ENCODE results near the gene COL1A1.

The COL1A1 gene

GRCh38 chr17:50199803-50200456 lies 1.5 kb downstream of the COL1A1 start:
- peak; percentile 75 to 79 for DNase-seq

GRCh38 chr17:50199211-50199802 lies 2.1 kb downstream of the COL1A1 start:
- no peak for DNase-seq

GRCh38 chr17:50198026-50198669 lies 3.3 kb downstream of the COL1A1 start:
- DNase-seq, result peak; percentile 68 to 72

- no peak for DNase-seq
Measured at GRCh38 chr17:50196826-50197225, 4.6 kb downstream of the COL1A1 start.

- no peak for DNase-seq
Measured at GRCh38 chr17:50196036-50196435, 5.4 kb downstream of the COL1A1 start.

GRCh38 chr17:50194934-50195865 lies 6.2 kb downstream of the COL1A1 start:
- DNase-seq, result no peak

- no peak for DNase-seq
Measured at GRCh38 chr17:50194140-50194933, 7.1 kb downstream of the COL1A1 start.

GRCh38 chr17:50192618-50193291 lies 8.7 kb downstream of the COL1A1 start:
- DNase-seq, result no peak

- DNase-seq, result no peak
Measured at GRCh38 chr17:50192144-50192617, 9.2 kb downstream of the COL1A1 start.

- no peak for DNase-seq
Measured at GRCh38 chr17:50191359-50192143, 9.9 kb downstream of the COL1A1 start.

GRCh38 chr17:50190603-50191358 lies 10.7 kb downstream of the COL1A1 start:
- DNase-seq, result no peak

- DNase-seq, result no peak
Measured at GRCh38 chr17:50190293-50190602, 11.2 kb downstream of the COL1A1 start.

- no peak for DNase-seq
Measured at GRCh38 chr17:50189550-50190292, 11.7 kb downstream of the COL1A1 start.

- DNase-seq, result no peak
Measured at GRCh38 chr17:50188921-50189549, 12.4 kb downstream of the COL1A1 start.

GRCh38 chr17:50188531-50188920 lies 12.9 kb downstream of the COL1A1 start:
- no peak for DNase-seq

GRCh38 chr17:50187751-50188530 lies 13.5 kb downstream of the COL1A1 start:
- DNase-seq, result no peak

GRCh38 chr17:50187394-50187725 lies 14.1 kb downstream of the COL1A1 start:
- DNase-seq, result no peak

All from activated CD4-positive, alpha-beta T cell treated with anti-CD3 and anti-CD28 coated beads, Interleukin-2, amount 50 U/mL, for 48 hours (primary cell).